ENCODE measurements around the gene CSMD2. TPM values are rescaled to one million over a fixed set of nuclear protein-coding genes. Genes with fewer than 3 reads are reported as not detected.

CSMD2 gene
- total RNA-seq, 2 experiments from 2014 or later, result not detected

GRCh38 chr1:33946836-33947235 lies 218.2 kb downstream of the CSMD2 start:
- H3K27ac ChIP-seq (ENCODE audit: low read depth, low read length, poor library complexity, severe bottlenecking), result no peak overlapping the region
- no peaks in the 10 kb centered on the region for H3K9me2 ChIP-seq (ENCODE audit: insufficient read depth, low read length)
- H3K79me2 ChIP-seq (ENCODE audit: insufficient read depth, low read depth, low read length), result no peaks in the 10 kb centered on the region
- CTCF ChIA-PET (ENCODE audit: unreplicated experiment), result no interaction called here
- intact Hi-C loops (cut with micrococcal nuclease; ENCODE audit: unreplicated experiment), result no loop called here
- TF ChIP-seq EZH2phosphoT487 (IDR thresholded peaks at IDR 0.05; ENCODE audit: borderline replicate concordance, low read depth, low read length) (no peak), CTCF (conservative IDR thresholded peaks at IDR 0.05; ENCODE audit: low read length) (no peak)
- H3K4me2 ChIP-seq (ENCODE audit: low read length), result no peak overlapping the region
- no peaks in the 10 kb centered on the region for H3K4me1 ChIP-seq (ENCODE audit: insufficient read depth, low read length, poor library complexity, severe bottlenecking)
- no peak overlapping the region for H3K4me3 ChIP-seq (ENCODE audit: low read depth, low read length, poor library complexity, severe bottlenecking)
- H4K20me1 ChIP-seq (ENCODE audit: insufficient read depth, low read length), result no peaks in the 10 kb centered on the region
- POLR2A ChIA-PET, result no interaction called here
- H2AFZ ChIP-seq (ENCODE audit: low read length), result no peak overlapping the region
- no peaks in the 10 kb centered on the region for H3K36me3 ChIP-seq (ENCODE audit: insufficient read depth, low read length)
- no peaks in the 10 kb centered on the region for H3K9me3 ChIP-seq (ENCODE audit: low read length)
- BruUV-seq (replicated peaks), result no TSS peak
- no peak for DNase-seq (ENCODE audit: low spot score)

- Histone ChIP-seq H3K4me1 (ENCODE audit: insufficient read depth, low read length, poor library complexity, severe bottlenecking) (no peaks in the 10 kb centered on the region), H4K20me1 (ENCODE audit: insufficient read depth, low read length) (no peaks in the 10 kb centered on the region), H3K27ac (ENCODE audit: low read depth, low read length, poor library complexity, severe bottlenecking) (no peak overlapping the region), H2AFZ (ENCODE audit: low read length) (no peak overlapping the region), H3K4me2 (ENCODE audit: low read length) (no peak overlapping the region), H3K9me2 (ENCODE audit: insufficient read depth, low read length) (no peaks in the 10 kb centered on the region), H3K4me3 (ENCODE audit: low read depth, low read length, poor library complexity, severe bottlenecking) (no peak overlapping the region), H3K36me3 (ENCODE audit: insufficient read depth, low read length) (no peaks in the 10 kb centered on the region), H3K9me3 (ENCODE audit: low read length) (no peaks in the 10 kb centered on the region), H3K79me2 (ENCODE audit: insufficient read depth, low read depth, low read length) (no peaks in the 10 kb centered on the region)
- ChIA-PET POLR2A (no interaction called here), CTCF (ENCODE audit: unreplicated experiment) (no interaction called here)
- TF ChIP-seq EZH2phosphoT487 (IDR thresholded peaks at IDR 0.05; ENCODE audit: borderline replicate concordance, low read depth, low read length) (no peak), CTCF (conservative IDR thresholded peaks at IDR 0.05; ENCODE audit: low read length) (no peak)
- BruUV-seq (replicated peaks), result no TSS peak
- DNase-seq (ENCODE audit: low spot score), result no peak
- intact Hi-C loops (cut with micrococcal nuclease; ENCODE audit: unreplicated experiment), result no loop called here
Measured at GRCh38 chr1:33944846-33945245, 220.2 kb downstream of the CSMD2 start.

- H3K4me2 ChIP-seq (ENCODE audit: low read length), result no peak overlapping the region
- DNase-seq (ENCODE audit: low spot score), result no peak
- no peaks in the 10 kb centered on the region for H3K9me3 ChIP-seq (ENCODE audit: low read length)
- CTCF ChIA-PET (ENCODE audit: unreplicated experiment), result no interaction called here
- intact Hi-C loops (cut with micrococcal nuclease; ENCODE audit: unreplicated experiment), result no loop called here
- H3K4me3 ChIP-seq (ENCODE audit: low read depth, low read length, poor library complexity, severe bottlenecking), result no peak overlapping the region
- TF ChIP-seq EZH2phosphoT487 (IDR thresholded peaks at IDR 0.05; ENCODE audit: borderline replicate concordance, low read depth, low read length), result no peak
- no peak for TF ChIP-seq CTCF (conservative IDR thresholded peaks at IDR 0.05; ENCODE audit: low read length)
- BruUV-seq (replicated peaks), result no TSS peak
- no peak overlapping the region for H3K27ac ChIP-seq (ENCODE audit: low read depth, low read length, poor library complexity, severe bottlenecking)
- H3K9me2 ChIP-seq (ENCODE audit: insufficient read depth, low read length), result no peaks in the 10 kb centered on the region
- H3K36me3 ChIP-seq (ENCODE audit: insufficient read depth, low read length), result no peaks in the 10 kb centered on the region
- H3K79me2 ChIP-seq (ENCODE audit: insufficient read depth, low read depth, low read length), result no peaks in the 10 kb centered on the region
- H4K20me1 ChIP-seq (ENCODE audit: insufficient read depth, low read length), result no peaks in the 10 kb centered on the region
- no peaks in the 10 kb centered on the region for H3K4me1 ChIP-seq (ENCODE audit: insufficient read depth, low read length, poor library complexity, severe bottlenecking)
- POLR2A ChIA-PET, result interaction anchor here (0.9 kb wide), 1 partner anchor 10 kb away, joined by 3 read pairs; no protein-coding TSS in a partner anchor
- no peak overlapping the region for H2AFZ ChIP-seq (ENCODE audit: low read length)
Measured at GRCh38 chr1:33943978-33944377, 221.1 kb downstream of the CSMD2 start.
